HG03108 (cell line): ENCODE data around the gene KIAA1191.
"Not testable (repeated sequence)": the region's sequence is repeated elsewhere in the genome, so short reads cannot be mapped to it uniquely, and the experiment has no call there.

Experiments used
- ATAC-seq: cut with Tn5 transposase; IDR thresholded peaks from one replicate; pipeline ENCODE4 v1.9.1; 2021; ENCODE audit warnings: moderate library complexity; ENCODE audit not compliant: unreplicated experiment

The KIAA1191 gene

GRCh38 chr5:176317534-176318374 lies 43.8 kb downstream of the KIAA1191 start:
- ATAC-seq = no peak

DNA sequence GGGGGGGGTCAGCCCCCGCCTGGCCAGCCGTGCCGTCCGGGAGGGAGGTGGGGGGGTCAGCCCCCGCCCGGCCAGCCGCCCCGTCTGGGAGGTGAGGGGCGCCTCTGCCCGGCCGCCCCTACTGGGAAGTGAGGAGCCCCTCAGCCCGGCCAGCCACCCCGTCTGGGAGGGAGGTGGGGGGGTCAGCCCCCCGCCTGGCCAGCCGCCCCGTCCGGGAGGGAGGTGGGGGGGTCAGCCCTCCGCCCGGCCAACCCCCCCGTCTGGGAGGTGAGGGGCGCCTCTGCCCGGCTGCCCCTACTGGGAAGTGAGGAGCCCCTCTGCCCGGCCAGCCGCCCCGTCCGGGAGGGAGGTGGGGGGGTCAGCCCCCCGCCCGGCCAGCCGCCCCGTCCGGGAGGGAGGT lies 56.2 kb downstream of the KIAA1191 start:
- not testable (repeated sequence) for ATAC-seq
